Activated CD4-positive, alpha-beta T cell treated with anti-CD3 and anti-CD28 coated beads, Interleukin-10, Interleukin-2, amounts not matched to agents 100 ng/mL and 50 ng/mL, durations not matched to agents 16 hours and 8 hours (primary cell): ENCODE measurements around the gene PSMB8.

ENCODE experiments used
- DNase-seq: peaks from one replicate; pipeline ENCODE4 v3.0.0-alpha.2; 2020

Gene PSMB8

DNA sequence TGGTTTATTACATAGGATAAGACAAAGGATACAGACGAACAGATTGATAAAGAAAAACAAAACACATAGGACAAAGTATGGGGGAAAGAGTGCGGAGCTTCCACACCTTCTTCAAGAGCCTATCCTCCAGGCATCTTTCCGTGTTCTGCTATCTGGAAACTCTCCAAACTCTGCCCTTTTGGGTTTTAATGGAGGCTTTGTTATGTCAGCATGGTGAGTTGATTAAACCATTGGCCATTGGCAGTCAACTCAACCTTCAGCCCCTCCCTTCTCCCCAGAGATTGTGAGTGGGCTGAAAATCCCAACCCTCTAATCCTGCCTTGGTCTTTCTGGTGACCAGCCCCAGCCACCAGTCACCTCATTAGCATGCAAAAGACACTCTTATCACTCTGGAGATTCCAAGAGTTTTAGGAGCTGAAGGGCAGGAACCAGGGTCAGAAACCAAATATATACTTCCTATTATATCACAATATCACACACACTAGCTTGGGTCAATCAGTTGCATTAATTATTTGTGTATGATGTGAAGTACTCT is 50.9 kb downstream of the PSMB8 start:
- DNase-seq: no peak
